HEK293 (cell line): ENCODE measurements around the gene PPIA.

Source experiments
- CTCF ChIA-PET: fragments of 350-600 bp; formaldehyde crosslinking; extraction: SDS; loops from one replicate; lab custom pipeline; 2021; ENCODE audit warnings: antibody characterized with exemption; lab: Yijun Ruan, JAX
- POLR2A ChIA-PET: fragments of 300-600 bp; formaldehyde crosslinking; extraction: SDS; loops from one replicate; lab custom pipeline; 2020; ENCODE audit warnings: antibody characterized with exemption, inconsistent platforms; lab: Yijun Ruan, JAX
- H3K27ac ChIP-seq: fragments of 200-500 bp; sonication (Bioruptor generic); 2 replicates; pipeline ENCODE4 v1.5.1; 2014; ENCODE audit warnings: low read depth, low read length, control low read depth, inconsistent platforms; ENCODE audit errors: extremely low read depth
- H3K36me3 ChIP-seq, 2 experiments: fragments of 200-500 bp in 1 of 2; sonication (Bioruptor generic) in 1 of 2; 1 replicate in 1 of 2; 2 replicates in 1 of 2; pipeline ENCODE4 v1.5.1; 2014 to 2017; ENCODE audit warnings: inconsistent platforms in 2 of 2, low read length in 2 of 2; ENCODE audit not compliant: control insufficient read depth in 2 of 2, insufficient read depth in 1 of 2
- H3K4me1 ChIP-seq: fragments of 200-500 bp; sonication (Bioruptor generic); 2 replicates; pipeline ENCODE4 v1.5.1; 2014; ENCODE audit warnings: mild to moderate bottlenecking, low read length, inconsistent platforms; ENCODE audit not compliant: control insufficient read depth, insufficient read depth
- H3K4me3 ChIP-seq: 2 replicates; pipeline ENCODE4 v1.5.1; 2011; ENCODE audit warnings: low read depth, mild to moderate bottlenecking, control low read depth, low read length, moderate library complexity
- H3K9me3 ChIP-seq: fragments of 200-500 bp; sonication (Bioruptor generic); 2 replicates; pipeline ENCODE4 v1.5.1; 2014; ENCODE audit warnings: low read depth, low read length, inconsistent platforms; ENCODE audit not compliant: control insufficient read depth, insufficient read depth
- EGR2 ChIP-seq: fragments of 450-650 bp; formaldehyde crosslinking; IDR thresholded peaks from 2 replicates; pipeline ENCODE4 v1.5.1; 2016; ENCODE audit warnings: low read depth, missing biosample characterization, missing genetic modification characterization
- HOXD13 ChIP-seq: sonication (generic); formaldehyde crosslinking; IDR thresholded peaks from 2 replicates; pipeline ENCODE4 v1.8.0; 2022; ENCODE audit warnings: missing genetic modification reagents, borderline replicate concordance
- OSR2 ChIP-seq: fragments of 450-650 bp; formaldehyde crosslinking; IDR thresholded peaks from 2 replicates; pipeline ENCODE4 v1.5.1; 2016; ENCODE audit warnings: missing biosample characterization, missing genetic modification characterization
- SP7 ChIP-seq: fragments of 450-650 bp; formaldehyde crosslinking; IDR thresholded peaks from 2 replicates; pipeline ENCODE4 v1.5.1; 2016; ENCODE audit warnings: missing biosample characterization, missing genetic modification characterization
- ZBTB17 ChIP-seq: fragments of 450-650 bp; formaldehyde crosslinking; IDR thresholded peaks from 2 replicates; pipeline ENCODE4 v1.5.1; 2016; ENCODE audit warnings: missing biosample characterization, missing genetic modification characterization
- ZBTB44 ChIP-seq: fragments of 450-650 bp; IDR thresholded peaks from 2 replicates; pipeline ENCODE4 v1.5.1; 2018; ENCODE audit warnings: missing biosample characterization, mild to moderate bottlenecking, missing genetic modification characterization
- ZFHX2 ChIP-seq: fragments of 450-650 bp; formaldehyde crosslinking; conservative IDR thresholded peaks from 2 replicates; pipeline ENCODE4 v1.5.1; 2016; ENCODE audit warnings: missing biosample characterization, missing genetic modification characterization
- ZNF132 ChIP-seq: fragments of 450-650 bp; formaldehyde crosslinking; IDR thresholded peaks from 2 replicates; pipeline ENCODE4 v1.5.1; 2017; ENCODE audit warnings: missing biosample characterization, missing genetic modification characterization, borderline replicate concordance
- ZNF16 ChIP-seq: fragments of 450-650 bp; formaldehyde crosslinking; IDR thresholded peaks from 2 replicates; pipeline ENCODE4 v1.5.1; 2016; ENCODE audit warnings: low read depth, missing biosample characterization, missing genetic modification characterization
- ZNF239 ChIP-seq: fragments of 450-650 bp; formaldehyde crosslinking; IDR thresholded peaks from 2 replicates; pipeline ENCODE4 v1.5.1; 2016; ENCODE audit warnings: missing biosample characterization, missing genetic modification characterization
- ZNF501 ChIP-seq: fragments of 450-650 bp; formaldehyde crosslinking; IDR thresholded peaks from 2 replicates; pipeline ENCODE4 v1.5.1; 2016; ENCODE audit warnings: missing biosample characterization, missing genetic modification characterization
- ZNF549 ChIP-seq: fragments of 450-650 bp; IDR thresholded peaks from 2 replicates; pipeline ENCODE4 v1.5.1; 2018; ENCODE audit warnings: missing biosample characterization, missing genetic modification characterization, mild to moderate bottlenecking, inconsistent platforms, moderate library complexity
- ZNF658 ChIP-seq: fragments of 450-650 bp; formaldehyde crosslinking; IDR thresholded peaks from 2 replicates; pipeline ENCODE4; 2016; ENCODE audit warnings: missing biosample characterization, missing genetic modification characterization
- ZNF704 ChIP-seq: fragments of 450-650 bp; formaldehyde crosslinking; IDR thresholded peaks from 2 replicates; pipeline ENCODE4 v1.5.1; 2016; ENCODE audit warnings: missing biosample characterization, missing genetic modification characterization
- ZNF843 ChIP-seq: fragments of 450-650 bp; formaldehyde crosslinking; IDR thresholded peaks from 2 replicates; pipeline ENCODE4 v1.5.1; 2016; ENCODE audit warnings: missing biosample characterization, missing genetic modification characterization
- TF ChIP-seq, protein P1 (sequence below): fragments of 450-650 bp; formaldehyde crosslinking; IDR thresholded peaks from 2 replicates; pipeline ENCODE4 v1.5.0; 2017; ENCODE audit warnings: missing biosample characterization, missing genetic modification characterization, borderline replicate concordance

PPIA gene

DNA sequence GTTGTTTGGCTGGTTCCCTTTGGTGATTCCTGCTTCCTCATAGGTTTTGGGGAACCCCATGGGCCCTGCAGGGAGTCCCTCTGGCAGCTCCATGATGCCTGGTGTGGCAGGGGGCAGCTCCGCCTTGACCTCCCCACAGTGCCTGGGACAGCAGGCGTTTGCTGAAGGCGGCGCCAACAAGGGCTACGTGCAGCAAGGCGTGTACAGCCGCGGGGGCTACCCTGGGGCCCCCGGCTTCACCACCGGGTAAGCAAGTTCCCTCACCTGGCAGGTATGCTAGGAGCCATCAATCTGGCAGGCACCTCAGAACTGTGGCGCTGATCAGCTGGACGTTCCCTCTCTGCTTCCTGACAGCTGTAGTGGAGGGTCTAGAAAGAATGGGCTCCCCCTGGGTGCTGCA, 39.6 kb upstream of the PPIA start:
- Histone ChIP-seq H3K4me1 (no peaks in the 10 kb centered on the region), H3K27ac (no peak overlapping the region), H3K36me3 (peaks cover 4 to 40% of the 10 kb centered on the region in 2 experiments; a peak in 2 of 3 replicates), H3K9me3 (no peaks in the 10 kb centered on the region), H3K4me3 (no peak overlapping the region)
- ChIA-PET CTCF (no interaction called here), POLR2A (no interaction called here)
- TF ChIP-seq ZBTB17 (tag by site-specific recombination), result no peak

GRCh38 chr7:44757311-44757710, 39.2 kb upstream of the PPIA start:
- H3K27ac ChIP-seq, result no peak overlapping the region
- POLR2A ChIA-PET, result no interaction called here
- no peaks in the 10 kb centered on the region for H3K9me3 ChIP-seq
- peaks cover 4 to 42% of the 10 kb centered on the region in 2 experiments; a peak in 2 of 3 replicates for H3K36me3 ChIP-seq
- no peak overlapping the region for H3K4me3 ChIP-seq
- no peaks in the 10 kb centered on the region for H3K4me1 ChIP-seq
- TF ChIP-seq ZFHX2 (tag by site-specific recombination) (0 out of 2 replicates have a peak, but pooled peaks have one; percentile 11), OSR2 (tag by site-specific recombination) (peak; percentile 34; the same call in 1 of the 2 replicates), ZBTB44 (tag by site-specific recombination) (peak; percentile 56; the same call in 1 of the 2 replicates), ZNF239 (no peak)
- TF ChIP-seq, all 188 proteins: peak for 3
- CTCF ChIA-PET, result no interaction called here

GRCh38 chr7:44757739-44758138, 38.7 kb upstream of the PPIA start:
- ChIA-PET POLR2A (no interaction called here), CTCF (no interaction called here)
- Histone ChIP-seq H3K36me3 (peaks cover 4 to 45% of the 10 kb centered on the region in 2 experiments; a peak in 2 of 3 replicates), H3K27ac (no peak overlapping the region), H3K4me3 (no peak overlapping the region), H3K9me3 (no peaks in the 10 kb centered on the region), H3K4me1 (no peaks in the 10 kb centered on the region)
- TF ChIP-seq HOXD13 (CRISPR knock-in tag) (no peak), ZNF501 (no peak), EGR2 (no peak), ZNF16 (no peak), ZNF704 (tag by site-specific recombination) (no peak), SP7 (tag by site-specific recombination) (no peak), ZNF843 (tag by site-specific recombination) (no peak), ZNF132 (tag by site-specific recombination) (no peak), ZNF549 (tag by site-specific recombination) (no peak), ZNF658 (tag by site-specific recombination) (no peak)
- TF ChIP-seq, protein P1, sequence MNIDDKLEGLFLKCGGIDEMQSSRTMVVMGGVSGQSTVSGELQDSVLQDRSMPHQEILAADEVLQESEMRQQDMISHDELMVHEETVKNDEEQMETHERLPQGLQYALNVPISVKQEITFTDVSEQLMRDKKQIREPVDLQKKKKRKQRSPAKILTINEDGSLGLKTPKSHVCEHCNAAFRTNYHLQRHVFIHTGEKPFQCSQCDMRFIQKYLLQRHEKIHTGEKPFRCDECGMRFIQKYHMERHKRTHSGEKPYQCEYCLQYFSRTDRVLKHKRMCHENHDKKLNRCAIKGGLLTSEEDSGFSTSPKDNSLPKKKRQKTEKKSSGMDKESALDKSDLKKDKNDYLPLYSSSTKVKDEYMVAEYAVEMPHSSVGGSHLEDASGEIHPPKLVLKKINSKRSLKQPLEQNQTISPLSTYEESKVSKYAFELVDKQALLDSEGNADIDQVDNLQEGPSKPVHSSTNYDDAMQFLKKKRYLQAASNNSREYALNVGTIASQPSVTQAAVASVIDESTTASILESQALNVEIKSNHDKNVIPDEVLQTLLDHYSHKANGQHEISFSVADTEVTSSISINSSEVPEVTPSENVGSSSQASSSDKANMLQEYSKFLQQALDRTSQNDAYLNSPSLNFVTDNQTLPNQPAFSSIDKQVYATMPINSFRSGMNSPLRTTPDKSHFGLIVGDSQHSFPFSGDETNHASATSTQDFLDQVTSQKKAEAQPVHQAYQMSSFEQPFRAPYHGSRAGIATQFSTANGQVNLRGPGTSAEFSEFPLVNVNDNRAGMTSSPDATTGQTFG (tag by site-specific recombination), result no peak
